Left renal pelvis (tissue), 4 donors: ENCODE measurements around the gene WSB2. TPM values are rescaled to one million over a fixed set of nuclear protein-coding genes. Genes with fewer than 3 reads are reported as not detected.
"Not testable (repeated sequence)": the region's sequence is repeated elsewhere in the genome, so short reads cannot be mapped to it uniquely, and the experiment has no call there.

Experiments used
- DNase-seq, 4 donors: peaks; one replicate each; pipeline ENCODE4 v3.0.0-alpha.2; 2013; ENCODE audit warnings: low read depth in 4 of 4, low spot score in 3 of 4
- polyA plus RNA-seq, 4 donors: library from polyadenylated mRNA; unstranded; fragments of 120-200 nt; gene quantifications; one replicate each; pipeline ENCODE4 v1.2.1, GENCODE V29; 2013; ENCODE audit not compliant: insufficient read length in 4 of 4

WSB2 gene
- polyA plus RNA-seq, 4 donors: 46.0 to 53.1 (median 50.4) TPM

- DNase-seq: no peak
Observed at GRCh38 chr12:118036672-118037411, 24.1 kb downstream of the WSB2 start.

DNA sequence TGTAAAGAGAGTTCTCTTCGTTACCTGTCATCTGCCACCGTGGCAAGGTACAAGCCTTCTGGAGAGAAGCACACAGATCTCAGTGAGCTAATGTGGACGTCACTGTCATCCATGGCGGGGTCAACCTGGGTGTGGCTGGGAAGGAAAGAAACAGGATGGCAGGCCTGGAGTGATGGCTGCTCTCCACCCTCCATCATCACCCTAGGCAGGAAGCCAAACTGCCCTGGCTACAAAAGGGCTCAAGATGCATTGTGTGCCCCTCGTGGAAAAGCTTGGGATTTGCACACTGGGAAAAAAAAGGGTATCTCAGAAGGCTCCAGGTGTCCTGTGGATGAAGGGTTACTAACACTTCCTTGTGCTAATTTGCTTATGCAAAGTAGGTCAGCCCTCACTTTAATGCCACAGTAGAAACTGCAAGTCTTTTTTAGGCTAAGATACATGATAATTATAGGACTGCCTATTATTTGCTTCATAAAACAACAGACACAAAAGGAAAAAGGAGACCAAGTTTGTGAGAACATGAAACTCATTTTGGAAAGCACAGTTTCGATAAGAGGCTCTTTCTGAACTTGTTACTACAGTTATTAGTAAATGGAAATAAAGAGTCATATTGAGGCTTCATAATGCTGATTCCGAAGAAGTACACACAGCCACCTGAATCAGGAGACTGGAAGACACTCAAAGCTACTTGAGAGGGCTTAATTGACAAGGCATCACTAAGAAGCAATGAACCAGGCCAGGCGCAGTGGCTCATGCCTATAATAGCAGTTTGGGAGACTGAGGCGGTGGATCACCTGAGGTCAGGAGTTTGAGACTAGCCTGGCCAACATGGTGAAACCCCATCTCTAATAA lies 25.6 kb downstream of the WSB2 start:
- no peak for DNase-seq

DNA sequence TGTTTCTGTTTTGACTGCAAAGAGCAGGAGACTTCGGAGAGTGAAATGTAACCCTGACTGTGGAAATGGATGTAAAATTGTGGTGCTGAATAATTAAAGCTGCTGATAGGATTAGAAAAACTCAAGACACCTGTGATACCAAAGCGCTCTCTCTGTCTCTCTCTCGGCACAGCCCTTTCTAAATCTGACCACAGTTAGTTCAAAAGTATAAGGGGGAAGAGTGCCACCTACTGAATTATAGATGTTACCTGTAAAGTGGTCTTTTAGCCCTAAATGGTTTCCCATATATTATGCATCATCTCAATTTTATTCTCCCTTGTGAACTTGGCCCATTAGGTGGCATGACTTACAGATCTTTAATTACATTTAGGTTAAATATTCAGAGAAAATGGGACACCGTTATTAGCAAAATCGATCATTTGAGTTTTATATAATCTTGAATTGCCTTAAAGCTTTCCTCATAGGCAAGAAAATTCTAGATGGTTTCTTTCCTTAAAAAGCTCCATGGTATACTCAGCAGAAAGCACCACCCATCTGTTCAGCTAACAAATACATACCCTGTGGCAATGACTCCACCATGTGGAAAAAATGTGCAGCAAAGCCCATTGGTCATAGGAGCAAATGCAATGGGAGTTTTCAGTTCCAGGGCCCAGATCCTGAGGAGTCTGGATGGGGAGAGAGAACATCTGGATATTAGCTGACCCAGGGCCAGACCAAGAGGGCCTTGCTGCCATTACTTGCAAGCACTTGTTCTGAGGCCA lies 26.4 kb downstream of the WSB2 start:
- DNase-seq: no peak

- DNase-seq: no peak
Observed at GRCh38 chr12:118033902-118034301, 27.1 kb downstream of the WSB2 start.

- no peak for DNase-seq
Observed at GRCh38 chr12:118033323-118033722, 27.7 kb downstream of the WSB2 start.

- DNase-seq: no peak
Observed at GRCh38 chr12:118032188-118032587, 28.8 kb downstream of the WSB2 start.

DNA sequence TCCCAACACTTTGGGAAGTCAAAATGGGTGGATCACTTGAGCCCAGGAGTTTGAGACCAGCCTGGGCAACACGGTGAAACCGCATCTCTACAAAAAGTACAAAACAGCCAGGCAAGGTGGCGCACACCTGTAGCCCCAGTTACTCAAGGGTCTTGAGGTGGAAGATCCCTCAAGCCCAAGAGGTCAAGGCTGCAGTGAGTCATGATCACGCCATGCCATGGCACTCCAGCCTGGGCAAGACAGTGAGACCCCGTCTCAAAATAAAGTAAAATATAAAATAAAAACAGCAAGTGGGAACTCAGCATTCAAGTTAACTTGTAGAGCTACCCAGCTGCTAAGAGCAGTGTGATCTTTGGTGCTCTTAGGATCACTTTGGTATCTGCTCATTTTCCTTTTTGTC lies 31.8 kb downstream of the WSB2 start:
- no peak for DNase-seq

GRCh38 chr12:118025168-118025567 lies 35.8 kb downstream of the WSB2 start:
- no peak for DNase-seq

DNA sequence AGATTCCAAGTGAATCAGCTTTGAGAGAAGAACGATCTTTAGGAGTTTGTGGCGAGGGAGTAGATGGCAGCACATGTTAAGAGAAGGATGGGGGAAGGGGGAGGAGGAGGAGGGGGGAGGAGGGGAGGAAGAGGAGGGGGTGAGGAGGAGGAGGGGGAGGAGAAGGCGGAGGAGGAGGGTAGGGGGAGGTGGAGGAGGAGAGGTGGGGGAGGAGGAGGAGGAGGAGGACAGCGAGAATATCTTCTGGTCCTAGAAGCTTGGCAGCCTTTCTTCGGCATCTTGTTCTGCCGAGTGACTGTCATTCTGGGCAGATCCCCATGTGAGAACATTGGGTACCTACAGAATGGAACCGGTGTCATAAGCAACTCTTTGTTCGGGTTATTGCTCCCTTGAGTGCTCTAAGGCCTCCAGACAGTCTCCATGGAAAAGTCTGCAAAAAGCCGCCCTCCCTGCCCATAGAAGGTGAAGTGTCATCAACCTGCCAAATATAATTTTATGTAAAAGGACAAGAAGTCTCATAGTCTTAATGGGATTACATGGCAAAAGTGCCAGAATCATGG lies 37.6 kb downstream of the WSB2 start:
- no peak for DNase-seq

GRCh38 chr12:118022728-118023109 lies 38.3 kb downstream of the WSB2 start:
- no peak for DNase-seq

DNA sequence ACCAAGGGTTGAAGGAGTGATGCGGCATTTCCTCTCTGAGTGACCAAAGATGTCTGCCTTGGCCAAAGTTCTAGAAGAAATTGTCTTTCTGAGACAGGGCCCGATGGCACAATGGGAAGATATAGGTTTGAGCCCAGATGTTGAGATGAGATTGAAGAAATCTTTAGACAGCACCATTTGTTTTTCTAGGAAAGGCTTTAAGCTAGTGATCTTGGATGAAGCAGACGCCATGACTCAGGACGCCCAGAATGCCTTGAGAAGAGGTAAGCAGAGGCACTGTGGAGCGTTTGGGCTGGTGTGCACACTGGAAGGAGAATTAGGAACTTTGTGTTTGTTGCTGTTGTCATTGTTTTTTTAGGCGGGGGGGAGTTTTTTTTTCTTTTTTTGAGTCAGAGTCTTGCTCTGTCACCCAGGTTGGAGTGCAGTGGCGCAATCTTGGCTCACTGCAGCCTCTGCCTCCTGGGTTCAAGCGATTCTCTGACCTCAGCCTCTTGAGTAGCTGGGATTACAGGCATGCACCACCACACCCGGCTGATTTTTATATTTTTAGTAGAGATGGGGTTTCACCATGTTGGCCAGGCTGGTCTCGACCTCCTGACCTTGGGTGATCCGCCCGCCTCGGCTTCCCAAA lies 38.8 kb downstream of the WSB2 start:
- not testable (repeated sequence) for DNase-seq

GRCh38 chr12:118020036-118020435 lies 40.9 kb downstream of the WSB2 start:
- no peak for DNase-seq

GRCh38 chr12:118017926-118018325 lies 43.1 kb downstream of the WSB2 start:
- DNase-seq: no peak

DNA sequence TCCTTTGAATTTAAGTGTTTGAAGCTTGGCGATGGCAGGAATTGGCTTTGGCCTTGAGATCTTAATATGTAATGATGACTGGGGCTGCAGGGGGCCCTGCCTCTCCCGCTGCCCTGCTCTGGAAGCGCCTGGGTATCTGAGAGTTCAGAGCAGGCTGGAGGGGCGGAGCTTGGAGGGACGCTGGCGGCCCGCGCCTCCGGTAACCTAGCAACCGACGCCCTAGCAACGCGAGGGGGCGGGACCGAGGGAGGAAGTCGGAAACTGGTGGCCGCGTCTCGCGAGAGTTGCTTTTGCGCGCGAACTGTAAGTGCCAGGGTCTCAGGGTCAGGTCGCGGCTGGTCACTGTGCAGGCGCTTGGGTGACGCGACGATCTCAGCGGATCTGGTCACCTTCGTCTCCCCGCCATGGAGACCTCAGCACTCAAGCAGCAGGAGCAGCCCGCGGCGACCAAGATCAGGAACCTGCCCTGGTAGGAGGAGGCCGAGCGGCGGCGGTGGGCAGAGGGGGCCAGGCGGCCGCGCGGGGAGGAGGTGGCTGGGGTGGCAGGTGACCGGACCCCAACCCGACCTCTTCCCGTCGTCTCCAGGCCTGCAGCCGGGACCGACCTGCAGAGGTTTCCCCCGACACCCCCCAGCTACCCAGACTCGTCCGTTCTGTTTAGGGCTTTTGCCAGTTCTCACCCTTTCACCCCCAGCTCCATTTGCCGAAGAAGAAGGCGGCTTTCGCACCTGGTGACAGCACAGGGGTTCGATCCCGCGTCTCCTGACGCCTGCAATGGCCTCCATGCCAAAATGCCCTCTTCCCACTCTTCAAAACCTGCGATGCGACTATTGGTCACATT lies 44.3 kb downstream of the WSB2 start, which contains the start of gene RFC5:
Gene RFC5, plus strand, starts transcription at position 280 of the 841 bp plus-strand sequence. Its CDS starts 125 bp downstream, at position 405.
- DNase-seq: peak; percentile 86 to 94 (median 92)

GRCh38 chr12:118015944-118016343 lies 45.0 kb downstream of the WSB2 start:
- no peak for DNase-seq

- DNase-seq: no peak
Observed at GRCh38 chr12:118015306-118015705, 45.7 kb downstream of the WSB2 start.

DNA sequence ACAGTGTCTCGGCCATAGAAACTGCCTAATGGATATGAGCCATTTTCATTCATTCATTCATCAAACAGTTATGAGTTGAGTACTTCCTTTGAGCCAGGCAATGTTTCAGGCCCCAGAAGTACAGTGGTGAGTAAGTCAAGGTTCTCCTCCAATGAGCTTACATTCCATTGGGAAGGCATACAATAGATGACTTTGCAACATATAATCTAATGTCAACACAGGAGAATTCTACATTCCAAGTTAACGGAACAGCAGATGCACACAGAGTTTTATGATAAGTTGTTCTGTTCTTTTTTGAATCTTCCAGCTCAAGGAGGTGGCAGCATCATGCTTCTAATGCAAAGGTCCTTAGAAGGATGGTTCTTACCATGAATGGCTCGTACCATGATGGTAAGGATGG lies 47.7 kb downstream of the WSB2 start:
- no peak for DNase-seq

DNA sequence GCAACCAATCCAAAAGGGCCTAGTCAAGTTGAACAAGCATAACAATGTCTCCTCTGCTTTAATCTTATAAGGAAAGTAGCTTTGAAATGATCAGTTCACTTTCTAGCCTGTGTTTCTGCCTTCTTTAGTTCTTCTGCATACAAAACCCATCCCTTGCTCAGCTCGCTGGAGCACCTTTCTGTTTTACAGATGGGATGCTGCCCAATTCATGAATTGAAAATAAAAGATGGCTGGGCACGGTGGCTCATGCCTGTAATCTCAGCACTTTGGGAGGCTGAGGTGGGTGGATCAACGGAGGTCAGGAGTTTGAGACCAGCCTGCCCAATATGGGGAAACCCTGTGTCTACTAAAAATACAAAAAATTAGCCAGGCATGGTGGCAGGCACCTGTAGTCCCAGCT lies 49.0 kb downstream of the WSB2 start:
- no peak for DNase-seq

- DNase-seq: no peak
Observed at GRCh38 chr12:118011377-118011776, 49.6 kb downstream of the WSB2 start.
